ENCODE results near the gene CEMIP.

CEMIP gene

GRCh38 chr15:80778964-80779657 lies at the start of gene CEMIP:
Gene CEMIP (plus strand): TSS chr15:80779370. CDS start chr15:80873880, 94,510 bp downstream.
- DNase-seq, result peak; percentile 75

DNA sequence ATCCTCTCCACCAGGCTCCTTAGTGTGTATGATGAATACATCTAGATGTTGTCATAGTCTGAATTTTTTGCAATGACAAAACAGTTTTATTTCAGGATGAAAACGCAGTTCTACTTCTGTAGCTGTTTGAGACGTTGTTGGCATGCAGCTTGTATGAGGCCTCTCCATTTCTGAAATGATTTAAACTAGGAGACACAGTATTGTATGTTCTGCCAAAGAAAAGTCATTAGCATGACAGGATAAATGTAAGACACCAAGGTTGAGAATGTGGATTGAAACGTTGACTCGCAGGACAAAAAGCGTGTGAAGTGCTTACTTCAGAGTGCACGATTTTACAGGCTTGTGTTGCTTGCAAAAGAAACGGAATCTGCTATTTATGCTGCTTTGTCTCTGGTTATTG lies 48.8 kb upstream of the CEMIP start:
- no peak for DNase-seq

DNA sequence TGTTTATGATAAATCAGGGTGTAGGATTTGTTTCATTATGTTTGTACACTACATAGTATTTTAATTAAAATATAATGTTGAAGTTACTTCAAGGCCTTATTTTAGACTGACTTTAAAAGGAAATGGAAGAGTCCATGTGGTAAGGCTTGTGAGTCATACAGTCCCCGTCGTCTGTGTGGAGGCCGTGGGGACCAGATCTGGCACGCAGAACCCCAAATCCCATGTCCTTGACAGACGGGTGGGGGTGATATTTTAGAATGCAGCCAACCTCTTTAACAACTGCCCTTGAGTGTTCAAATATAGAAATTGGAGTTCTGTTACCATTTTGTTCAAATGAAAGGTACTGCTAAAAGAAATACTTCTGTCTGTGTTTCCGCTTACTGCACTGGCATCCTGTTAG lies 48.2 kb upstream of the CEMIP start:
- no peak for DNase-seq

GRCh38 chr15:80732167-80732566 lies 47.0 kb upstream of the CEMIP start:
- DNase-seq, result no peak

DNA sequence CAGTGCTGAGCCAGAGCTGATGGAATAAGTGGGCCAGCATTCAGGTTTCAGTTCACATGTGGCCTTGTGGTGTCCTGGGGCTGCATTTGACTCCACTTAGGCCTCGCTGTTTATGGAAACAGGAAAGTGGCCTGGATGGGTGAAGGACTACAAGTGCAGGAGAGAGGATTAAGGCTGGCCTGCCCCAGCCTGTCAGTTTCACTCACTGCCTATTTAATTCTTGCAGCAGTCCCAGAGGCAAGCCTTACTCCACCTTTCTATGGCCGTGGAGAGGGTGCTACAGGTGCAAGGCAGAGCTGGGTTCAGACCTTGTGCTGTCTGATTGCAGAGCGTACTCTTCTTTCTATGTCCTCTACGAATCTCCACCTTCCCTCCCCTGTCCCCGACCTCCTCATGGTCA lies 46.4 kb upstream of the CEMIP start:
- no peak for DNase-seq

- DNase-seq, result no peak
Observed at GRCh38 chr15:80733460-80733859, 45.7 kb upstream of the CEMIP start.

DNA sequence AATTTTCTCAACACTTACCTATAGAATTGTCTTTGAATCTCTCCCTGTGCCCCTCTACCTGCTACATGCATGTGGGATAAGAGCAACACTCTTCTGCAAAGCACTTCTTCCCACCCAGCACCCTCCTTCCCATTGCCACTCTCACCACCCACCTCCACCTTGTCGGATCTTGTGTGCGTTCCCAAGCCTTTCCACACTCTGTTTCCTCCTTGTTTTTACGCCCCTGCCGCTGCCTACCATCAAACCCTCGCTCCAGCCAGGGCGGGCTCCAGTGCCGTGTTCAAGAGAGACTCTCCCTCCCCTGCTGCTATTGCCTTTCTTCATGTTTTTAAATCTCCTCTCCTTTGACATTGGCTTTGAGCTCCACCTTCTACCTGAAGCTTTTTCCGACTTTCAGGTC lies 43.8 kb upstream of the CEMIP start:
- DNase-seq, result no peak

- DNase-seq, result no peak
Observed at GRCh38 chr15:80736560-80736959, 42.6 kb upstream of the CEMIP start.

DNA sequence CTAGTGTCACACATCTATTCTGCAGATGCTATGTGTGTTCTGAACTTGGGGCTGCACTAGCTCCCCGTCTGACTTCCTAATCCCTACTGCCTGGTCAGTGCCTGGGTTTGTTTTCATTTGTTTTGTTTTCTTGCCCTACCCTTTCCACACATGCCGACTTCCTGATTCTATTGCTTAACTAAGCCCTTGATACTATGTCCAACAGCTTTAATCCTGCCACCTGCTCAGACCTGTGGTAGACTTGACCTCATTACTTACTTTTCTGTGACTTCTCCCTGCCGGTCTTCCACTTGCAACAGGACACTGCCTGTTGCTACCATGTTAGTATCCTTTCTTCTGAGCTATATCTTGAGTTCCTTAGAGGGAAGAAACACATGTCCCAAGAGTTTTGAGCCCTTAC lies 39.3 kb upstream of the CEMIP start:
- no peak for DNase-seq

DNA sequence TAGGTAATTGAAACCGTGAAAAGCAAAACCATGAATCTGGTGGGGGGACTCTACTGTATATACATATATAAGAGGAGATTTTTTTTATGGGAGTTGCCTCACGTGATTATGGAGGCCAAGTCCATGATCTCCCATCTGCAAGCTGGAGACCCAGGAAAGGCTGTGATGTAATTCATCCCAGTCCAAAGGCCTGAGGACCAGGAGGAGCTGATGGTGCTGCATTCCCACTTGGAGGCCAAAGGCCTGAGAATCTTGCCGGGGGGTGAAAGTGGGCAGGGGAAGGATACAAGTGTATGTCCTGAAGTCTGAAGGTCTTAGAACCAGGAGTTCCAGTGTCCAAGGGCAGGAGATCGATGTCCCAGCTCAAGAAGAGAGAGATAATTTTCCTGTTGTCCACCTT lies 37.1 kb upstream of the CEMIP start:
- DNase-seq, result no peak

DNA sequence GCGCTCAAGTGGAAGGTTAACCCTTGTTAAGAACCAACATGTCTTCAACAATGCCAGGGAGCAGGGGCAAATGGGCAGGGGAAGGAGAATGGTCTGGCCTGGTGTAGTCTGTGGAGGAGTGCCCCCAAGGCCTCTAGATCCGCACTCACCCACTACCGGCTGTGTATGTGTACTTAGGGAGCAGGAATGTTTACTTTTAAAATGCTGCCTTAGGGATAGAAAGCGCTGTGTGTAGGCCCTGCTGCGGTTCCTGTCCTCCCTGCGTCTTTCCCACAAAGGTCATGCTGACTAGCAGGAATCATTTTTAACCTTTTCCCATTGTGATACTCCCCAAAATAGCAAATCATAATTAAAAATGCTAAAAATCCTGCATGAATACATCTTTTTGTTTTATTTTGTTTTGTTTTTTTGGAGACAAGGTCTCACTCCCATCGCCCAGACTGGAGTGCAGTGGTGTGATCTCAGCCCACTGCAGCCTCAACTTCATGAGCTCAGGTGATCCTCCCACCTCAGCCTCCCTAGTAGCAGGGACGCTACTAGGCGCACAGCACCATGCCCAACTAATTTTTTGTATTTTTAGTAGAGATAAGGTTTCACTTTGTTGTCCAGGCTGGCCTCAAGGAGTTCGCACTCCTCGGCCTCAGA lies 35.9 kb upstream of the CEMIP start:
- DNase-seq, result no peak

- DNase-seq, result no peak
Observed at GRCh38 chr15:80744415-80744814, 34.8 kb upstream of the CEMIP start.

DNA sequence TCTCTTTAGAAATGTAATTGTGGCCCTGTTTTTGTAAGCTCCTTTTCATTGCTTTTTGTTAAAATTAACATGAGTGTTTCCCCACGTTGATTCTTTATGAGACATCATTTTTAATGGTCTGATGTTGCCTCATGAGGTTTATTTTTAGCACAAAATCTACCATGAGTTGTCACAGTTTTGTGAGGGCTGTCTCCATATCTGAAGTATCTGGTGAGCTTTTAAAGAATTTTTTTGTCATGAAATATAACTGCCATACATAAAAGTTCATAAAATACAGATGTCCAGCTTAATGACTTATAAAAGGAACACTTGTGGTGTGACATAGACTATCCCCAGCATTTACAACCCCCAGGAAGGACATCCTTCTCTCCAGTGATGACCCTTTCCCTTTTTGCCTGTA lies 34.3 kb upstream of the CEMIP start:
- DNase-seq, result no peak

DNA sequence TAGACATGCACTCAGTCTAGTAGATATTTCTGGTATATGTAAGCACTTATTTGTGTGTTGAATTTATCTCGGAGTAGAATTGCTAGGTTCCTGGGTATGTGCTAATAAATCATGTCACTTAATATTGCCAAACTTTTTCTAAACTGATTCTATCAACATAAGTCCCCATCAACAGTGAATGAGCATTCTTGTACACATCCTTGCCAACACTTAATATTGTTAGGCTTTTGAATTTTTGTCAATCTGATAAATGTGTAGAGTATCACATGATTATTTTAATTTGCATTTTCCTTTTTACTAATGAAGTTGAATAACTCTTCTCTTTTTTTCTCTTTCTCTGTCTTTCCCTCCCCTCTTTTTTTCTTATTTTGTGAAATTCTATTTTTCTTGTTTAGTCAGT lies 33.3 kb upstream of the CEMIP start:
- DNase-seq, result no peak

DNA sequence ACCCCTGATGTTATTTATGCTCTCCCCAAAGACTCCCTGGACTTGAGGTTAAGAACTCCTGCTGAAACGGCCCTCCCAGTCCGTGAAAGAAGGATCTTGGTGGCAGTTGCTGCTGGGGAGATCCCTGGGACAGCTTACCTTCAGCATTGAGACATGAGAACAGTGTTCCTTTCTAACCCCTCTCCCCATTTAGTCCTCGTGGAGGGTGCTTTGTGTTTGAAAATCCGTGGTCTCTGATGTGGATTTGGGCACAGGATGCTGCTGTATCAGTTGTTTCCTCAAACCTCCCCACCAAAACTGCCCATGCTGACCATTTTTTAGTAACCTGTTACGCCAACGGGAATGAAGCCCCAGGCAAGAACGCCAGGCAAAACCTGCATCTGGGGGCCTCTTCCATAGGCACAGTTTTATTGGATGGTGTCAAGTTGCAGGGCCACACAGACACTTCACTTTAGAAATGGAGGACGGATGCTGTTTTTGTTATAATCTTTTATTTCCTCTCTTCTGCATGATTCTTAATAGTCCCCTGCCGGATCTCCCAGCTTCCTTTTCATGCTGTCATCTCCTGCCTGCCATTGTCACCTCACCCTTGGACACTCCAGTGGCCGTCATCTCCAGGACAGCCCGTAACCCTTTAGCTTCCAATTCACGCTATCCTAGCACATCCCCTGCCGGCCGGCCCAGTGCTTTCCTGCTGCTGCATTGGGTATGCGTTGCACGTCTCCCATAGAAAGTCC lies 31.7 kb upstream of the CEMIP start:
- DNase-seq, result no peak

GRCh38 chr15:80749589-80749988 lies 29.6 kb upstream of the CEMIP start:
- DNase-seq, result no peak

GRCh38 chr15:80750575-80750974 lies 28.6 kb upstream of the CEMIP start:
- DNase-seq, result no peak

DNA sequence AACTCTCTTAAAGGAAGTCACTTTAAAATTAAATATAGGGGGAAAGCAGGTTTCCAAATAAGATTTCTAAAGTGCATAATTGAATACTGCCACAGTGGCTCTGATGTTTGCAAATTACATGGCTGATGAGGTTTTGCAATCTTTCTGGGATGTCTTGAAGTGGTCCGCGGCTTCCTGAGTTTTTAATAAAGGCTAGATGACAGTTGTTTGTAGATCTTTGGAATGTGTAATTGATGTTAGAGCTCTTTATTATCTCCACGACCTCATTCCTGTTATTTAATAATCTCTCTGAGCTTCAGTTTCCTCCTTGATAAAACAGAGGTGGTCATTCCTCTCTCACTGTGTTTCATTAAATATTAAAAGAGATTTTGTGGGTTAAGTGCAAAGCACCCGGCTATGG lies 27.0 kb upstream of the CEMIP start:
- no peak for DNase-seq

DNA sequence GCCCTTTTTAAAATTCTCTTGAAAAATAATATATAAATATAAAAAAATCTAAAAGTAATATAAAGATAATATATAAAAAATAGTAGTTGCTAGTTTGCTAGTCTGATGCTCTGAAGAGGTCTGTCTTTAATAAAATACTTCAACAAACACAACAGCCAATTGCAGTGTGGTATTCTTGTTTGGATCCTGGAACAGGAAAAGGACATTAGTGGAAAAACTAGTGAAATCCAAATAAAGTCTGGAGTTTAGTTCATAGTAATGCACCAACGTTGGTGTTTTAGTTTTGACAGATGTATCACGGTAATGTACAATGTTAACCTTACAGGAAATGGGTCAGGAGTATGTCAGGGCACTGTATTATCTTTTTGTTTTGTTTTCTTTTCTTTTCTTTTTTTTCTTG lies 26.0 kb upstream of the CEMIP start:
- no peak for DNase-seq

GRCh38 chr15:80754014-80754413 lies 25.2 kb upstream of the CEMIP start:
- no peak for DNase-seq

DNA sequence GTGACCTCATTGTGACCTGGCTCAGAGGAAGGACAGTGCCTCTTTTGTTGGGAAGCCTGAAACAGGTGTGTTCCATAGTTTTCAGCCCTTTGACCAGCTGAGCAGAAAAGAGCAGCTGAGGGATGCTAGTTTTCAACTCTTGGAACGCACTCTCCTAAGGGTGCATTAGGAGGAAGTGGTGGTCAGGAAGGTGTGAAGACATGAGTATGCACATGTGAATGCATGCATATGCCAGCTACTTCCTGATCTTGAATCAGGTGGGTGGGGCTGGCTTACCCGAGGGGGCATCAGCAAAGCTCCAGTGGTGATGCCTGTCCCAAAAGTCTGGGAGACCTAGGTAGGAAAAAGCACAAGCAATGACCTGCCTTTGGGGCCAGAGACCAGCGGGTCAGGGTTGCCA lies 23.3 kb upstream of the CEMIP start:
- DNase-seq, result no peak

DNA sequence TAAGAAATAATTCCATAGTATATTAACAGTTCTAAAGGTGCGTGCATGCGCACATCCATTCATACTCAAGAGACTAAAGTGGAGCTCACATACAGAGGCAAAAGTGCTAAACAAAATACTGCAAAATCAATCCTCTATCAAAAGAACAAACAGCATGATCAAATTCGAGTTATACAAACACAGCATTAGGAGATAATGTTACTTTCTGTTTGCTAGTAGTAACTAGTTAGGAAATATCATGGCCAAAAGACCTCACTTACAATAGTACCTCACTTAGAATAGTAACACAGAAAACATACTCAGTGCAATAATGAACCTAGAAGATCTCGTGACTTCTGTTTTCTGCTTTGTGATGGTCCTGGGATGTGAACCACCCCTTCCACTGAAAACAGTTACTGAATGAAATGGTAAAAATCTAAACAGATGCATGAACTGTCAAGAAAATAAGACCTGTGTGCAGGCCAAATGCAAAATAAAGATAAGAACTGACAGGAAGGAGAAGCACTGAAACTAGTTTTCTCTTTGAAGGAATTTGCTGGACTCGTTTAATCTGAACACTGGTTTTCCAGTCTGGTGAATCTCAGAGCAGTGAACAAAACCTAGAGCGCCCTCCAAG lies 20.9 kb upstream of the CEMIP start:
- DNase-seq, result no peak

- no peak for DNase-seq
Observed at GRCh38 chr15:80760960-80761359, 18.2 kb upstream of the CEMIP start.

- DNase-seq, result no peak
Observed at GRCh38 chr15:80761754-80762153, 17.4 kb upstream of the CEMIP start.

Data from activated CD4-positive, alpha-beta T cell treated with anti-CD3 and anti-CD28 coated beads, Interleukin-2, amount 50 U/mL, for 16 hours (primary cell).